Right atrium auricular region (tissue), 2 donors: ENCODE data around the gene ITGB3. TPM values are rescaled to one million over a fixed set of nuclear protein-coding genes. Genes with fewer than 3 reads are reported as not detected.

ENCODE experiments used
- DNase-seq: peaks from one replicate; pipeline ENCODE4 v3.0.0-alpha.2; 2019; ENCODE audit warnings: low spot score
- H3K27ac ChIP-seq, 2 donors: fragments of 200-600 bp; sonication (generic); 1 replicate in 1 of 2; 2 replicates in 1 of 2; pipeline ENCODE4 v1.5.1; 2016 to 2019
- H3K27me3 ChIP-seq, 2 donors: fragments of 200-600 bp; sonication (generic); one replicate each; pipeline versions ENCODE4 v1.5.1 to v1.6.0; 2017 to 2019
- H3K36me3 ChIP-seq: fragments of 200-600 bp; sonication (generic); one replicate; pipeline ENCODE4 v1.5.1; 2016
- H3K4me1 ChIP-seq, 2 donors: fragments of 200-600 bp; sonication (generic); one replicate each; pipeline versions ENCODE4 v1.5.1 to v1.6.0; 2017 to 2019
- H3K4me3 ChIP-seq, 2 donors: fragments of 200-600 bp; sonication (generic); 1 replicate in 1 of 2; 2 replicates in 1 of 2; pipeline ENCODE4 v1.5.1; 2017 to 2019; ENCODE audit warnings: mild to moderate bottlenecking in 1 of 2, moderate library complexity in 1 of 2
- H3K9me3 ChIP-seq, 2 donors: fragments of 200-600 bp; sonication (generic); one replicate each; pipeline ENCODE4 v1.5.1; 2019
- CTCF ChIP-seq, 2 donors: fragments of 200-600 bp; sonication (generic); IDR thresholded peaks; one replicate each; pipeline ENCODE4 v1.5.1; 2019; ENCODE audit warnings: antibody characterized with exemption in 2 of 2
- total RNA-seq, 2 donors: library from RNA; depleted of rRNA; stranded (reverse); fragments of >200 nt; gene quantifications; one replicate each; pipeline ENCODE4 v1.1.0, GENCODE V29; 2016

Gene ITGB3
- total RNA-seq, 2 donors from 2014 or later = 3.0 to 13.6 TPM

DNA sequence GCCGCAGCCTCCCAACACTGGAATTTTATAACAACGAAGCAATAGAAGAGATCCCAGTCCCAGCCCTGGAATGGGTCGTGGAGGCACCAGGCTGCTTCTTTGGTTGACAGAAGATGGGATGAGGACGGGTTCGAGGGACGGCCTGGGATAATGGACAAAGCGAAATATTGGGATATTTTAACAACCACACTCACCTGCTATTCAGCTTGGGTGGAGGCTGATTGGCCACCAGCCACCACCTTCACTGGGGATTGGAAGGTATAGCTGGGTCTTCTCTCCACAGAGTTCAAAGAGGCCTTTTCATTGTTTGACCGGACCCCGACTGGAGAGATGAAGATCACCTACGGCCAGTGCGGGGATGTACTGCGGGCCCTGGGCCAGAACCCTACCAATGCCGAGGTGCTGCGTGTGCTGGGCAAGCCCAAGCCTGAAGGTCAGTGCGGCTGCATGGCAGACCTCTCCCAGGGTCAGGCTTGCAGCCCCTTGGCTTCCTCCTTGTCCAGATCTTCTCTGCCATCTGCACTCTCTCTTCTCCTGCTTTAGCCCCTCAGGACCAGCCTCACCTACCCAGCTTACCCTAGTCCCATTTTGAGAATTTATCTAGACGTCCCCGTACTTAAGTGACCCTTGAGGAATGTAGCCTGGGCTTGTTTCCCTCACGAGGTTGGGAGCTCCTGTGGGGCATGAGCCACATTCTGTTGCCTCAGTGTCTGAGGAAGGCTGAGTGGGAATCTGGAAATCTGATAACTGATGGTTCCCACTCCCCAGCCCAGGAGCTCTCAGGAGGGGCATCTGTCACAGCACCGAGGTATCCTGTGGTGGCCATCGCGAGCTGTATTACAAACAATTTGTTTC lies 33.8 kb upstream of the ITGB3 start:
- Histone ChIP-seq H3K4me1 (peaks cover 0 to 44% of the 10 kb centered on the region in 2 donors), H3K9me3 (no peaks in the 10 kb centered on the region), H3K36me3 (peaks cover 64% of the 10 kb centered on the region), H3K27ac (peak overlapping the region; percentile 69 to 78), H3K4me3 (no peak overlapping the region), H3K27me3 (no peaks in the 10 kb centered on the region)
- no peak for DNase-seq
- no peak for TF ChIP-seq CTCF (IDR thresholded peaks at IDR 0.05)

GRCh38 chr17:47220531-47220999 lies 33.1 kb upstream of the ITGB3 start:
- H3K27me3 ChIP-seq = no peaks in the 10 kb centered on the region
- no peak overlapping the region for H3K4me3 ChIP-seq
- no peaks in the 10 kb centered on the region for H3K9me3 ChIP-seq
- peak overlapping the region; percentile 69 to 78 for H3K27ac ChIP-seq
- H3K36me3 ChIP-seq = peaks cover 63% of the 10 kb centered on the region
- no peak for TF ChIP-seq CTCF (IDR thresholded peaks at IDR 0.05)
- peaks cover 0 to 50% of the 10 kb centered on the region in 2 donors for H3K4me1 ChIP-seq
- no peak for DNase-seq

GRCh38 chr17:47221154-47221553 lies 32.5 kb upstream of the ITGB3 start:
- DNase-seq = no peak
- H3K4me1 ChIP-seq = peaks cover 0 to 53% of the 10 kb centered on the region in 2 donors
- H3K4me3 ChIP-seq = no peak overlapping the region
- H3K27ac ChIP-seq = peak overlapping the region in 1 of 2 donors; percentile 78
- H3K36me3 ChIP-seq = peaks cover 57% of the 10 kb centered on the region
- no peaks in the 10 kb centered on the region for H3K27me3 ChIP-seq
- no peaks in the 10 kb centered on the region for H3K9me3 ChIP-seq
- no peak for TF ChIP-seq CTCF (IDR thresholded peaks at IDR 0.05)

- no peaks in the 10 kb centered on the region for H3K9me3 ChIP-seq
- DNase-seq = no peak
- H3K36me3 ChIP-seq = peaks cover 51% of the 10 kb centered on the region
- peaks cover 0 to 51% of the 10 kb centered on the region in 2 donors for H3K4me1 ChIP-seq
- H3K27ac ChIP-seq = peak overlapping the region in 1 of 2 donors; percentile 33
- H3K4me3 ChIP-seq = no peak overlapping the region
- H3K27me3 ChIP-seq = no peaks in the 10 kb centered on the region
- TF ChIP-seq CTCF (IDR thresholded peaks at IDR 0.05) = no peak
These were observed 31.6 kb upstream of the ITGB3 start for GRCh38 chr17:47222047-47222446.

DNA sequence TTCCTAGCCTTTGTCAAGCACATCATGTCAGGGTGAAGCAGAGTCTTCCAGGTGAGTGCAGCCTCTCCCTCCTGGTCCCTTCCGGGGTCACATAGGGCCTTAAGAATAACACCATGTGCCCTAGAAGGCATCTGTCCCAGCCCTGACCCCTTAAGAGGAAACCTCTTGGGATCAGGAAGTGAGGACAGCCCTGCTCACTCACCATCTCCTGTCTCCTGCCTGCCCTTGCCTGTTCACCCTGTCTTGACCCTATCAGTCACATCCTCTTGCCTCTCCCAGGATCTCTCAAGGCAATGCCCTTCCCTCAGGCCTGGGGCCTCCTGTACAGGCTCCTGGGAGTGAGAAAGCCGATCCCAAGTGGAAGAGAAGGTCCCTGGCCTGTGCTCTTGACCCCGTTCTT lies 30.6 kb upstream of the ITGB3 start:
- TF ChIP-seq CTCF (IDR thresholded peaks at IDR 0.05) = no peak
- peak overlapping the region; percentile 85 to 87 for H3K27ac ChIP-seq
- no peak for DNase-seq
- H3K27me3 ChIP-seq = no peaks in the 10 kb centered on the region
- no peaks in the 10 kb centered on the region for H3K9me3 ChIP-seq
- peaks cover 44% of the 10 kb centered on the region for H3K36me3 ChIP-seq
- H3K4me3 ChIP-seq = no peak overlapping the region
- H3K4me1 ChIP-seq = peaks cover 0 to 44% of the 10 kb centered on the region in 2 donors
